Activated CD4-positive, alpha-beta memory T cell treated with anti-CD3 and anti-CD28 coated beads for 36 hours (primary cell): ENCODE results near the gene RNF4. TPM values are rescaled to one million over a fixed set of nuclear protein-coding genes. Genes with fewer than 3 reads are reported as not detected.
A peak's percentile ranks its signal among the peaks of the same experiment; 100 is the strongest.
"Not testable (repeated sequence)": the region's sequence is repeated elsewhere in the genome, so short reads cannot be mapped to it uniquely, and the experiment has no call there.

ENCODE experiments used
- CTCF ChIA-PET: fragments of 350-600 bp; sonication (Branson Sonifier 250); formaldehyde crosslinking; loops from one replicate; lab custom pipeline; 2021; ENCODE audit warnings: antibody characterized with exemption, inconsistent platforms; lab: Charles Lee
- POLR2A ChIA-PET: fragments of 350-600 bp; sonication (Branson Sonifier 250); formaldehyde crosslinking; loops from one replicate; lab custom pipeline; 2021; ENCODE audit warnings: antibody characterized with exemption; lab: Charles Lee
- DNase-seq: peaks from one replicate; pipeline ENCODE4 v3.0.0-alpha.2; 2020
- H3K27ac Mint-ChIP-seq: one replicate; pipeline ENCODE4 v1.8.0; 2021; ENCODE audit warnings: mixed read lengths
- H3K27me3 Mint-ChIP-seq: one replicate; pipeline ENCODE4 v1.8.0; 2021; ENCODE audit warnings: mixed read lengths
- H3K36me3 Mint-ChIP-seq: one replicate; pipeline ENCODE4 v1.8.0; 2021; ENCODE audit warnings: mixed read lengths
- H3K4me1 Mint-ChIP-seq: one replicate; pipeline ENCODE4 v1.8.0; 2021; ENCODE audit warnings: low read depth, mixed read lengths
- H3K4me3 Mint-ChIP-seq: one replicate; pipeline ENCODE4 v1.8.0; 2021; ENCODE audit warnings: mild to moderate bottlenecking, mixed read lengths
- H3K9me3 Mint-ChIP-seq: one replicate; pipeline ENCODE4 v1.8.0; 2021; ENCODE audit warnings: mixed read lengths
- intact Hi-C: fragments of 100-400 bp; cut with micrococcal nuclease; formaldehyde crosslinking; loops from one replicate; pipeline ENCODE4 v1.15.1; 2023
- total RNA-seq, 2 experiments: library from RNA; stranded (reverse); gene quantifications; one replicate each; pipeline ENCODE4 v1.2.3, GENCODE V29; 2021

Gene RNF4
- total RNA-seq, 2 experiments from 2014 or later, result 84.6 to 90.3 TPM

DNA sequence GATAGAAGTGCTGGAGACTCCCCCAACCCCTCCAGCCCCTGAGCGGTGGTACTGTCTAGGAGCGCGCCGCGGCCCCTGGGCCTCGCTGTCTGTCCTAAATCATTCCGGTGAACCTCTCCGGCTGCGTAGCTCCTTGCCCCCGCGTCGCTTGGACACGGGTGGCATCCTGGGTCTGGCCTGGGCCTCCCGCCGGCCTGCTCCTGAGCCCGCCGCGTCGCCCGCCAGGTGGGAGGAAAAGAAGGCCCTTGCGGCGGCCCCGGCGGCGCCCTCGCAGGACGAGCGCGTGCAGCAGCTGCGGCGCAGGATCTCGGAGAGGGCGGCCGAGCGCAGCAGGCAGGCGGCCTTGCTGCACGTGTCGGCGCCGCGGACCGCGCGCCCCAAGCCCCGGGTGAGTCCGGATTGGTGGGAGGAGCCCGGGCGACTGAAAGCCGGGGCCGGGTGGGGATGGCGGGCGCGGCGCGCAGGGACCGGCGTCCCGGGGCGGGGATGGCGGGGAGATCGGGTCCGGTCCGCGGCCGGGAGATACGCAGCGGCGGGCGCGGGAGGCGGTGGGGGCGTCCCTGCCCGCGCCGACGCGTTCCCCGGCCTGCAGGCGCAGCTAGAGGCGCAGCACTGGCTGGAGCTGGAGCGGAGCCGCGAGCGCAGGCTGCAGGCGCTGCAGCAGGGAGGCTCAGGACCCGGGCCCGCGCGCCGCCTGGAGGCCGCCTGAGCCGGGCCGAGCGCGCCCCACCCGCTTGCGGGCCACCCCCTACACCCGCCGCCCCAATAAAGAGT lies 6.5 kb upstream of the RNF4 start:
- intact Hi-C loops, result no loop called here
- H3K9me3 Mint-ChIP-seq, result no peaks in the 10 kb centered on the region
- H3K4me3 Mint-ChIP-seq, result peak overlapping the region; percentile 57
- H3K27ac Mint-ChIP-seq, result no peak overlapping the region
- peaks cover 8% of the 10 kb centered on the region for H3K4me1 Mint-ChIP-seq
- ChIA-PET POLR2A (interaction anchor here (1.0 kb wide), 1 partner anchor 23 kb away, joined by 3 read pairs; no protein-coding TSS in a partner anchor), CTCF (interaction anchor here (0.6 to 2.3 kb wide), 15 partner anchors 10 to 242 kb away, joined by 3 to 14 read pairs (median 3); partner anchors contain the start of gene CFAP99)
- DNase-seq, result peak; percentile 67
- H3K36me3 Mint-ChIP-seq, result no peaks in the 10 kb centered on the region
- peaks cover 1% of the 10 kb centered on the region for H3K27me3 Mint-ChIP-seq

DNA sequence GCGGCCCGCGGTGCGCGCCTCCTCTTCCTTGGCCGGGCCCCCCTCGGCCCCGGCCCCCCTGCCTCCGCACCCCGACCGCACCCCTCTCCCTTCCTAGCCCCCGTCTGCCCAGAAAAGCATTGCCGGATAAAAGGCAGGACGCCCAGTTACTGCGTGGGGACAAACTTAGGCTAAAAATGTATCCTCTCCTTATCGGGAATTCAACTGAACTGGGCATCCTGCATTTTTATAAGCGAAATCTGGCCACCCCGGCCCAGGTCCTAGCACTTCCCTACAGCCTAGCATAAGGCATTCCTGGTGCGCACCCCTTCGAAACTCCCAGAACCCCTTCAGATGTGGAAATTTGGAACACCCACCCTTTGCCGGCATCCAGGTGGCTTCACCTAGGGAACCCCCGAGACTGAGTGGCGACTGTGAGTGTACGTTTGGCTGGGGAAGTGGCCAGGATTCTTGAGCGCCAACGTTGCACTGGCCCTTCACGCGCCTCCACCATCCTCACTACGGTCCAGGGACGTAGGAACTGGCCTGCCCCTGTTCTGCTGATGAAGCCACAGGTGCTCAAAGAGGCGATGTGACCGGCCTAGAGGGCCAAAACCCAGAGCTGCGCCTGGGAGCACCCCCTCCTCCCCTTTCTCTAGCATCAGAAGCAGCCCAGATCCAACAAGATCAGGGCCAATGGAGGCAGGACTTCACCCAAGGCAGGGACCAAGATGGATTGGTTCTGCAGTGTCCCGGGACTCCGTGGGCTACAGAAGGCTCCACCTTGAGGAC lies 5.7 kb upstream of the RNF4 start:
- Mint-ChIP-seq H3K4me1 (peaks cover 12% of the 10 kb centered on the region), H3K9me3 (no peaks in the 10 kb centered on the region), H3K27ac (no peak overlapping the region), H3K4me3 (peak overlapping the region; percentile 30), H3K27me3 (peaks cover 1% of the 10 kb centered on the region), H3K36me3 (no peaks in the 10 kb centered on the region)
- intact Hi-C loops, result no loop called here
- CTCF ChIA-PET, result interaction anchor here (0.7 to 3.5 kb wide), 11 partner anchors 11 to 243 kb away, joined by 3 to 15 read pairs (median 4); partner anchors contain the start of gene CFAP99
- no peak for DNase-seq
- POLR2A ChIA-PET, result no interaction called here

DNA sequence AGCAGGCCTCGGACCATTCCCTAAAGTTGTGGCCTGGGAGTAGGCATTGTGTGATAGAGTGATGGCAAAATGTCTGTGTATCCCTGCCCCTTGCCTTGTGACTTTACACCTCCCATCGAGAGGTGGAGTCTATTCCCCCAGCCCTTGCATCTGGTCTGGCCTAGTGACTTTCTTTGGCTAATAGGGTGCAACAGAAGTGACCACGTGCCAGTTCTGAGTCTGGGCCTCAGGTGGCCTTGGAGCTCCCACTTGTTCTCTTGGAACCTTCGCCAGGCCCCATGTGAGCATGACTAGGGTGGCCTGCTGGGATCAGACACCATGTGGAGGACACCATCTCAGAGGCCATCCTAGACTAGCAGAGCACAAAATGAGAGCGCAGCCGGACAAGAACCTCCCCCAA lies 3.9 kb upstream of the RNF4 start:
- CTCF ChIA-PET, result interaction anchor here (1.0 to 3.5 kb wide), 4 partner anchors 23 to 245 kb away, joined by 3 to 15 read pairs (median 8); partner anchors contain the start of gene CFAP99
- Mint-ChIP-seq H3K27me3 (peaks cover 1% of the 10 kb centered on the region), H3K36me3 (peaks cover 11% of the 10 kb centered on the region), H3K4me3 (no peak overlapping the region), H3K4me1 (peaks cover 16% of the 10 kb centered on the region), H3K27ac (no peak overlapping the region), H3K9me3 (no peaks in the 10 kb centered on the region)
- POLR2A ChIA-PET, result no interaction called here
- DNase-seq, result no peak
- intact Hi-C loops, result loop anchor here (5.0 kb wide), 1 partner anchor 497 kb away; the partner anchor contains the start of genes GRK4 and NOP14

DNA sequence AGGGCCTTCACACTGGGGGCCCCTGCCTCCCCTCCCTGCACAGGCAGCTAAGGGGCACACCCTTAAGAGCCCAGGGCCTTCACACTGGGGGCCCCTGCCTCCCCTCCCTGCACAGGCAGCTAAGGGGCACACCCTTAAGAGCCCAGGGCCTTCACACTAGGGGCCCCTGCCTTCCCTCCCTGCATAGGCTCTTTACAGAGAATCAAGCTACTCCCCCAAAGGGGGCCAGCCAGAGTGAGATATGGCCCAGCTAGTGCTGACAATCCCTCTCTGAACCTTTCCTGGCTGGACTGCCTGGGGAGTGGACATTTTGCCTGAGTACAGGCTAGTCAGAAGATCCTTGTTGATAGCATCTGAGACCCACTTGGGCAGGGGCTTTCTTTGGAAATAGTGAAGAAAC lies 3.4 kb upstream of the RNF4 start:
- intact Hi-C loops, result loop anchor here (5.0 kb wide), 1 partner anchor 497 kb away; the partner anchor contains the start of genes GRK4 and NOP14
- POLR2A ChIA-PET, H3K27ac Mint-ChIP-seq, H3K9me3 Mint-ChIP-seq, DNase-seq, H3K4me3 Mint-ChIP-seq, H3K27me3 Mint-ChIP-seq: not testable (repeated sequence)
- Mint-ChIP-seq H3K36me3 (peaks cover 16% of the 10 kb centered on the region), H3K4me1 (peaks cover 21% of the 10 kb centered on the region)
- CTCF ChIA-PET, result interaction anchor here (1.3 to 3.5 kb wide), 2 partner anchors 24 to 246 kb away, joined by 7 to 15 read pairs; no protein-coding TSS in a partner anchor

DNA sequence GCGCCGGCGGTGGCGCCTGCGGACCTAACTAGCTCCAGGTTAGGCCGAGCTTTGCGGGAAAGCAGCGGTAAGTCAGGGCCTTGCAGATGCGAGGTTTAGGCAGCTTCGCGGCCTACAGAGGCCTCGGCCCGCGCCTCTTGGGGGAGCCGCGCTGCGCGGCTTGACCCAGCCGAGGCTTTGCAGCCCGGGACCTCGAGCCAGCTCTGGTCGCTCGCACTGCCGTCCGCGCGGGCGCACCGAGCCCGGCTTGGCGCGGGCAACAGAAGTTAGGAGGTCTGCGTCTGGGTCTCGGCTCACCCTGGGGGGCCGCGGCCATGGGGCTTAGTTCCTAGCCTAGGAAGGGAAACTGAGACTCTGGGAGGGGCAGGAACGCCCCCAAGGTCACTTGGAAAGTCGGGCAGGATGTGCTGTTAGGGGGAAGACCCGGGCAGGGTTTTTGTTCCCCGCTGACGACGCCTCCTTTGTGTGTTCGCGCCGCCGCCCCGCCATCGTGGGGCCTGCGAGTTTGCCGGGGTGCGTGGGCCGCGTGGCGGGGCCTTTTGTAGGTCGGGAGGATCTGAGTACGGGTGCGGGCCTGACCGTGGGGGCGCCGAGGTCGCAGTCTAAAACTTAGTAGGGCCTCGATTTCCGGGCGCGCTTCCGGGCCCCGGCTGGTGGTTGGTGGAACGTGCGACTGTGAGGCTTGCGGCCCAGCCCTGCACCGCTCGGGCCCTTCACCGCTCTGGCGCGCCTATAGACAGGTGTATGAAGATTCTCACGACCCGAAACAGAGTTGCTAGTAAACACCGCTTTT lies 482 bp downstream of the RNF4 start:
- peaks cover 48% of the 10 kb centered on the region for H3K36me3 Mint-ChIP-seq
- POLR2A ChIA-PET, result interaction anchor here (0.7 to 3.3 kb wide), 15 partner anchors 9 to 466 kb away, joined by 3 to 40 read pairs (median 5); partner anchors contain the start of genes CFAP99, FAM193A, HAUS3 and MXD4
- peak; percentile 85 for DNase-seq
- no peaks in the 10 kb centered on the region for H3K27me3 Mint-ChIP-seq
- peak overlapping the region; percentile 98 for H3K27ac Mint-ChIP-seq
- no peaks in the 10 kb centered on the region for H3K9me3 Mint-ChIP-seq
- H3K4me1 Mint-ChIP-seq, result peaks cover 46% of the 10 kb centered on the region
- H3K4me3 Mint-ChIP-seq, result peak overlapping the region; percentile 97
- CTCF ChIA-PET, result interaction anchor here (0.9 to 2.9 kb wide), 10 partner anchors 15 to 249 kb away, joined by 3 to 15 read pairs (median 4); partner anchors contain the start of genes HAUS3 and POLN
- intact Hi-C loops, result loop anchor here (1.0 to 5.0 kb wide), 8 partner anchors 13 to 493 kb away; partner anchors contain the start of genes FAM193A, GRK4, HAUS3 and MXD4

DNA sequence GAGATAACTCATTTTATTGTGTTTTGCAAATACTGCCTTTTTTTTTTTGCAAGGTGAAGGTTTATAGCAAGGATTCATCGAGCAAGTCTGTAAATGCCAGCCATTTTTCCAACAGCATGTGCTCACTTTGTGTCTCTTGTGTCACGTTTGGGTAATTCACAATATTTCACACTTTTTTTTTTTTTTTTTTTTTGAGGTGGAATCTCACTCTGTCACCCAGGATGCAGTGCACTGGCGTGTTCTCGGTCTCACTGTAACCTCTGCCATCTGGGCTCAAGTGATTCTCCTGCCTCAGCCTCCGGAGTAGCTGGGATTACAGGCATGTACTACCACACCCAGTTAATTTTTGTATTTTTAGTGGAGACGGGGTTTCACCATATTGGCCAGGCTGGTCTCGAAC lies 1.9 kb downstream of the RNF4 start:
- no peaks in the 10 kb centered on the region for H3K9me3 Mint-ChIP-seq
- CTCF ChIA-PET, result interaction anchor here (1.2 to 1.6 kb wide), 2 partner anchors 29 to 251 kb away, joined by 3 to 5 read pairs; no protein-coding TSS in a partner anchor
- H3K27me3 Mint-ChIP-seq, result no peaks in the 10 kb centered on the region
- peaks cover 54% of the 10 kb centered on the region for H3K36me3 Mint-ChIP-seq
- peaks cover 58% of the 10 kb centered on the region for H3K4me1 Mint-ChIP-seq
- intact Hi-C loops, result no loop called here
- H3K4me3 Mint-ChIP-seq, result peak overlapping the region; percentile 97
- POLR2A ChIA-PET, result interaction anchor here (0.6 to 3.3 kb wide), 3 partner anchors 15 to 55 kb away, joined by 3 to 40 read pairs (median 4); no protein-coding TSS in a partner anchor
- peak overlapping the region; percentile 98 for H3K27ac Mint-ChIP-seq
- DNase-seq, result peak; percentile 41

DNA sequence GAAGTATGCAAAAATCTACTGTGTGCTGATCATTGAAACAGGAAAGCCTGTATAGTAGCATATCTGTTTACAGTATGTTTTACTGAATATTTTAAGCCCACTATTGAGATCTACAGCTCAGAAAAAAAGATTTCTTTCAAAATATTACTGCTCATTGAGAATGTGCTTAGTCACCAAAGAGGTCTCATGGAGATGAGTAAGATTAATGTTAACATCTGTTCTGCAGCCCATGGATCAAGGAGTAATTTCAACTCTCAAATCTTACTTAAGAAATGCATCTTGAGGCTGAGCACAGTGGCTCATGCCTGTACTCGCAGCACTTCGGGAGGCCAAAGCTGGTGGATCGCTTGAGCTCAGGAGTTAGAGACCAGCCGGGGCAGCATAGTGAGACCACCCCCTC lies 3.3 kb downstream of the RNF4 start:
- Mint-ChIP-seq H3K27me3 (no peaks in the 10 kb centered on the region), H3K4me1 (peaks cover 67% of the 10 kb centered on the region), H3K36me3 (peaks cover 63% of the 10 kb centered on the region), H3K4me3 (no peak overlapping the region), H3K27ac (peak overlapping the region; percentile 98), H3K9me3 (no peaks in the 10 kb centered on the region)
- POLR2A ChIA-PET, result interaction anchor here (1.0 kb wide), 1 partner anchor 230 kb away, joined by 3 read pairs; the partner anchor contains the start of genes HAUS3 and POLN
- intact Hi-C loops, result no loop called here
- CTCF ChIA-PET, result interaction anchor here (1.2 to 1.6 kb wide), 2 partner anchors 13 to 252 kb away, joined by 3 read pairs; no protein-coding TSS in a partner anchor
- no peak for DNase-seq

DNA sequence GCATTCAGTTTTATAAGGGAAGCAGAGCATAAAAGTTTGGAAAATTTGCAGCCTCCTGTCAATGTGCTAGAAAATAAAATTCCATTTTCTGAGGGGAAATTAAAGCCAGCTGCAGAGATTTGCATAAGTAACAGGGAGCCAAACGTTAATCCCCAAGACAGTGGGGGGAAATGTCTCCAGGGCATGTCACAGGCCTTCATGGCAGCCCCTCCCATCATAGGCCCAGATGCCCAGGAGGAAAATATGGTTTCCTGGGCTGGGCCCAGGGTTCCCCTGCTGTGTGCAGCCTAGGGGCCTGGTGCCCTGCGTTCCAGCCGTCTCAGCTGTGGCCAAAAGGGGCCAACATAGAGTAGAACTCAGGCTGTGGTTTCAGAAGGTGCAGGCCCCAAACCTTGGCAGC lies 9.3 kb downstream of the RNF4 start:
- Mint-ChIP-seq H3K36me3 (peaks cover 38% of the 10 kb centered on the region), H3K27ac (peak overlapping the region; percentile 49), H3K4me1 (peaks cover 94% of the 10 kb centered on the region), H3K9me3 (no peaks in the 10 kb centered on the region), H3K27me3 (no peaks in the 10 kb centered on the region), H3K4me3 (no peak overlapping the region)
- DNase-seq, result no peak
- POLR2A ChIA-PET, result interaction anchor here (1.3 kb wide), 1 partner anchor 8 kb away, joined by 4 read pairs; no protein-coding TSS in a partner anchor
- CTCF ChIA-PET, result no interaction called here
- intact Hi-C loops, result no loop called here

DNA sequence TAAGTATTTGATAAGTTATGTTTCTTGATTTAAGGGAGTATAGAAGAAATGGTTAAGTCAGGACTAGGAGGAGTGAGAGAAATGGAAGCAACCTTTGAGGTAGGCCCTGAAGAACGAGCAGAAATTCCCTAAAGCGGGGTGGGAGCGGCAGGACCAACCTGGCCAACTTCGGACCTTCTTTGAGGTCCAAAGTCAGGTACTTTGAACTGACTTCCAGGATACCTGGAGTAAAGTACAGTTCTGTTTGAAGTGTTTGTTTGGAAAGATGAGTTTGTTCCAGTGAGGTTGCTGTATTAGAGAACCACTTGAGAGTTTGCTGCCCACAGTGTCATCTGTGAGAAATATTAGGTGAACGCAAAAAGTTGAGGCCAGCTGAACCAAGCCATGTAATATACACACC lies 11.7 kb downstream of the RNF4 start:
- intact Hi-C loops, result loop anchor here (5.0 kb wide), 1 partner anchor 57 kb away; the partner anchor contains the start of gene FAM193A
- Mint-ChIP-seq H3K27ac (no peak overlapping the region), H3K36me3 (peaks cover 28% of the 10 kb centered on the region), H3K4me3 (no peak overlapping the region), H3K9me3 (no peaks in the 10 kb centered on the region), H3K27me3 (no peaks in the 10 kb centered on the region), H3K4me1 (peaks cover 93% of the 10 kb centered on the region)
- CTCF ChIA-PET, result no interaction called here
- POLR2A ChIA-PET, result no interaction called here
- no peak for DNase-seq

DNA sequence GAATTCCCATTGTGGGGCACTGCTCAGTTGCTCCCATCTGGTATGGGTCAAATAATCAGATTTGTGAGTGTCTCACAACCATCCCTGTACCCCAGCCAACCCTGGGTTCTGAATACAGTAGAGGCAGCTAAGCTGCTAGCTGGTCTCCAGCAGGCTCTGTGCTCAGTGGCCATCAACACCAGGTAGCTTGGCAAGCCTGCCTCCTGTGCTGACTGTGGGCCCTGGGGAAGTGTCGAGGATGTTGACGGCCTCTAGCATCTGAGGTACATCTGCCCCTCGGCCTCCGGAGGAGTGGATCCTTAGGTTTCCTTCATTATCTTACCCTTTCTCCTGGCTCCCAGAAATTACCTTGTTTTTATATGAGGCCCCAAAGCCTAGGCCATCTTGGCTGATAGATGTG lies 13.3 kb downstream of the RNF4 start:
- CTCF ChIA-PET, result interaction anchor here (0.9 kb wide), 1 partner anchor 262 kb away, joined by 3 read pairs; no protein-coding TSS in a partner anchor
- H3K4me3 Mint-ChIP-seq, result no peak overlapping the region
- intact Hi-C loops, result loop anchor here (1.0 to 5.0 kb wide), 2 partner anchors 13 to 55 kb away; partner anchors contain the start of genes FAM193A and RNF4

More for the DNA sequence above, 13.3 kb downstream of the RNF4 start:
- peaks cover 18% of the 10 kb centered on the region for H3K36me3 Mint-ChIP-seq
- H3K27ac Mint-ChIP-seq, result peak overlapping the region; percentile 88
- peaks cover 93% of the 10 kb centered on the region for H3K4me1 Mint-ChIP-seq
- H3K27me3 Mint-ChIP-seq, result no peaks in the 10 kb centered on the region
- POLR2A ChIA-PET, result interaction anchor here (8.5 kb wide), 1 partner anchor 13 kb away, joined by 40 read pairs; the partner anchor contains the start of gene RNF4
- H3K9me3 Mint-ChIP-seq, result no peaks in the 10 kb centered on the region
- no peak for DNase-seq
